Neural cell (in vitro differentiated cells): ENCODE measurements around the gene RBM20. TPM values are rescaled to one million over a fixed set of nuclear protein-coding genes. Genes with fewer than 3 reads are reported as not detected.

Experiments used
- H2AFZ ChIP-seq: fragments of 200-600, 300-800 bp; sonication (generic), shearing (Covaris generic); 2 replicates; pipeline ENCODE4 v1.6.0; 2014; ENCODE audit warnings: low read depth, mild to moderate bottlenecking, antibody characterized with exemption, low read length, moderate library complexity
- H3F3A ChIP-seq: fragments of 200-600 bp; shearing (Covaris generic); 2 replicates; pipeline ENCODE4 v1.6.1; 2016; ENCODE audit warnings: mild to moderate bottlenecking, moderate library complexity, mixed read lengths, antibody characterized with exemption, low read length; ENCODE audit not compliant: insufficient read depth, poor library complexity, severe bottlenecking
- H3K27ac ChIP-seq: fragments of 200-600, 300-800 bp; sonication (generic), shearing (Covaris generic); 2 replicates; pipeline ENCODE4 v1.5.1; 2014; ENCODE audit warnings: mild to moderate bottlenecking, low read length, moderate library complexity
- H3K27me3 ChIP-seq: fragments of 300-800, 200-600 bp; sonication (generic), shearing (Covaris generic); 2 replicates; pipeline ENCODE4 v1.6.0; 2014; ENCODE audit warnings: mild to moderate bottlenecking, low read depth, low read length, moderate library complexity; ENCODE audit not compliant: insufficient read depth
- H3K36me3 ChIP-seq: fragments of 300-800, 200-600 bp; sonication (generic), shearing (Covaris generic); 2 replicates; pipeline ENCODE4 v1.5.1; 2014; ENCODE audit warnings: mild to moderate bottlenecking, antibody characterized with exemption, low read length, moderate library complexity; ENCODE audit not compliant: insufficient read depth
- H3K4me2 ChIP-seq: fragments of 300-800, 200-600 bp; sonication (generic), shearing (Covaris generic); 2 replicates; pipeline ENCODE4 v1.6.0; 2014; ENCODE audit warnings: mild to moderate bottlenecking, low read length
- H3K4me3 ChIP-seq: fragments of 300-800, 200-600 bp; sonication (generic), shearing (Covaris generic); 2 replicates; pipeline ENCODE4 v1.5.1; 2014; ENCODE audit warnings: mild to moderate bottlenecking, low read length, moderate library complexity
- H3K79me2 ChIP-seq: fragments of 200-600 bp; shearing (Covaris generic); replicated peaks from 2 replicates; pipeline ENCODE4 v1.6.0; 2014; ENCODE audit warnings: mild to moderate bottlenecking, low read length, moderate library complexity; ENCODE audit not compliant: insufficient read depth
- H3K9ac ChIP-seq: fragments of 300-800, 200-600 bp; sonication (generic), shearing (Covaris generic); 2 replicates; pipeline ENCODE4 v1.6.1; 2016; ENCODE audit warnings: mild to moderate bottlenecking, low read length, mixed read lengths
- H3K9me2 ChIP-seq: fragments of 200-600 bp; shearing (Covaris generic); 2 replicates; pipeline ENCODE4 v1.6.1; 2016; ENCODE audit warnings: mild to moderate bottlenecking, low read length, mixed read lengths; ENCODE audit not compliant: insufficient read depth
- H3K9me3 ChIP-seq: fragments of 200-600, 300-800 bp; sonication (generic), shearing (Covaris generic); 2 replicates; pipeline ENCODE4 v1.6.1; 2016; ENCODE audit warnings: mild to moderate bottlenecking, mixed run types, low read length, moderate library complexity, mixed read lengths
- H4K20me1 ChIP-seq: fragments of 200-600 bp; shearing (Covaris generic); 2 replicates; pipeline ENCODE4 v1.6.1; 2016; ENCODE audit warnings: mild to moderate bottlenecking, mixed run types; ENCODE audit not compliant: insufficient read depth
- CTCF ChIP-seq: fragments of 450-650 bp; IDR thresholded peaks from 2 replicates; pipeline ENCODE4 v1.5.1; 2014; ENCODE audit warnings: antibody characterized with exemption, mild to moderate bottlenecking, moderate library complexity; ENCODE audit not compliant: poor library complexity, severe bottlenecking
- EP300 ChIP-seq: fragments of 450-650 bp; conservative IDR thresholded peaks from 2 replicates; pipeline ENCODE4 v1.6.1; 2014; ENCODE audit warnings: antibody characterized with exemption, mild to moderate bottlenecking, moderate library complexity; ENCODE audit not compliant: poor library complexity, severe bottlenecking
- EZH2 ChIP-seq: fragments of 200-600, 300-800 bp; shearing (Covaris generic), sonication (generic); IDR thresholded peaks from 2 replicates; pipeline ENCODE4 v1.6.1; 2014; ENCODE audit warnings: antibody characterized with exemption, low read length, borderline replicate concordance, mild to moderate bottlenecking; ENCODE audit not compliant: insufficient read depth, poor library complexity, severe bottlenecking
- MXI1 ChIP-seq: fragments of 450-650 bp; conservative IDR thresholded peaks from 2 replicates; pipeline ENCODE4 v1.6.1; 2014; ENCODE audit warnings: antibody characterized with exemption, mild to moderate bottlenecking; ENCODE audit not compliant: poor library complexity, severe bottlenecking
- POLR2AphosphoS5 ChIP-seq: IDR thresholded peaks from 2 replicates; pipeline ENCODE4 v1.6.1; 2012
- RAD21 ChIP-seq: fragments of 450-650 bp; conservative IDR thresholded peaks from 2 replicates; pipeline ENCODE4 v1.6.1; 2014; ENCODE audit warnings: antibody characterized with exemption, mild to moderate bottlenecking, moderate library complexity
- SMC3 ChIP-seq: fragments of 450-650 bp; conservative IDR thresholded peaks from 2 replicates; pipeline ENCODE4 v1.6.1; 2014; ENCODE audit warnings: antibody characterized with exemption, mild to moderate bottlenecking, moderate library complexity; ENCODE audit not compliant: poor library complexity
- TAF1 ChIP-seq: IDR thresholded peaks from 2 replicates; pipeline ENCODE4 v1.6.1; 2012; ENCODE audit warnings: low read depth
- polyA plus RNA-seq: library from polyadenylated mRNA; depleted of rRNA; stranded (reverse); fragments of >200 nt; gene quantifications from 2 replicates; pipeline ENCODE4 v1.2.3, GENCODE V29; 2014
- TF ChIP-seq, protein P1 (sequence below): IDR thresholded peaks from 2 replicates; pipeline ENCODE4 v1.6.1; 2012; ENCODE audit warnings: borderline replicate concordance

The RBM20 gene
- polyA plus RNA-seq, 1 donor from 2014 or later: 0.07 TPM

GRCh38 chr10:110834629-110835301, 190.6 kb downstream of the RBM20 start:
- Histone ChIP-seq H4K20me1 (no peaks in the 10 kb centered on the region), H3K27me3 (no peaks in the 10 kb centered on the region), H3K9me3 (no peaks in the 10 kb centered on the region), H3F3A (no peaks in the 10 kb centered on the region), H3K9ac (no peak overlapping the region), H2AFZ (no peak overlapping the region), H3K27ac (no peak overlapping the region), H3K36me3 (no peaks in the 10 kb centered on the region), H3K4me2 (no peak overlapping the region), H3K4me3 (no peak overlapping the region), H3K79me2 (no peaks in the 10 kb centered on the region), H3K9me2 (no peaks in the 10 kb centered on the region)
- TF ChIP-seq TAF1: no peak
- no peak for TF ChIP-seq MXI1
- no peak for TF ChIP-seq SMC3
- TF ChIP-seq EP300: no peak
- TF ChIP-seq EZH2: no peak
- TF ChIP-seq, protein P1, sequence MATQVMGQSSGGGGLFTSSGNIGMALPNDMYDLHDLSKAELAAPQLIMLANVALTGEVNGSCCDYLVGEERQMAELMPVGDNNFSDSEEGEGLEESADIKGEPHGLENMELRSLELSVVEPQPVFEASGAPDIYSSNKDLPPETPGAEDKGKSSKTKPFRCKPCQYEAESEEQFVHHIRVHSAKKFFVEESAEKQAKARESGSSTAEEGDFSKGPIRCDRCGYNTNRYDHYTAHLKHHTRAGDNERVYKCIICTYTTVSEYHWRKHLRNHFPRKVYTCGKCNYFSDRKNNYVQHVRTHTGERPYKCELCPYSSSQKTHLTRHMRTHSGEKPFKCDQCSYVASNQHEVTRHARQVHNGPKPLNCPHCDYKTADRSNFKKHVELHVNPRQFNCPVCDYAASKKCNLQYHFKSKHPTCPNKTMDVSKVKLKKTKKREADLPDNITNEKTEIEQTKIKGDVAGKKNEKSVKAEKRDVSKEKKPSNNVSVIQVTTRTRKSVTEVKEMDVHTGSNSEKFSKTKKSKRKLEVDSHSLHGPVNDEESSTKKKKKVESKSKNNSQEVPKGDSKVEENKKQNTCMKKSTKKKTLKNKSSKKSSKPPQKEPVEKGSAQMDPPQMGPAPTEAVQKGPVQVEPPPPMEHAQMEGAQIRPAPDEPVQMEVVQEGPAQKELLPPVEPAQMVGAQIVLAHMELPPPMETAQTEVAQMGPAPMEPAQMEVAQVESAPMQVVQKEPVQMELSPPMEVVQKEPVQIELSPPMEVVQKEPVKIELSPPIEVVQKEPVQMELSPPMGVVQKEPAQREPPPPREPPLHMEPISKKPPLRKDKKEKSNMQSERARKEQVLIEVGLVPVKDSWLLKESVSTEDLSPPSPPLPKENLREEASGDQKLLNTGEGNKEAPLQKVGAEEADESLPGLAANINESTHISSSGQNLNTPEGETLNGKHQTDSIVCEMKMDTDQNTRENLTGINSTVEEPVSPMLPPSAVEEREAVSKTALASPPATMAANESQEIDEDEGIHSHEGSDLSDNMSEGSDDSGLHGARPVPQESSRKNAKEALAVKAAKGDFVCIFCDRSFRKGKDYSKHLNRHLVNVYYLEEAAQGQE: no peak
- no peak for TF ChIP-seq RAD21
- no peak for TF ChIP-seq POLR2AphosphoS5
- no peak for TF ChIP-seq CTCF

DNA sequence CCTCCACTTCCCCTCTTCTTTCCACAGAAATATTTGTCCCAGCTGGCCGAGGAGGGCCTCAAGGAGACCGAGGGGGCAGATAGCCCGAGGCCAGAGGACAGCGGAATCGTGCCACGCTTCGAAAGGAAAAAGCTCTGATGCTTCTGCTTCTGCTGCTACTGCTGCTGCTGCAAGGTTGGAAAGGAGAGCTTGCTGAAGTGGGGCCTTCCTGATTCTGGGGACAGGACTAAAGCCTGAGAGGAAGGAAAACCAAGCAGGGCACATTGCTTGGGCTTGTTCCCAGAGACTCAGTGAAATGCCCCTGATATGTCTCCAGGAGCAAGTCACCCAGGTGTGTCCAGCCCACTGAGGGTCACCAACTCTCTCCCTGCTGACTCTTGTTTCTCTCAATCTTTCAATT, 191.7 kb downstream of the RBM20 start:
- H3K79me2 ChIP-seq: no peaks in the 10 kb centered on the region
- no peaks in the 10 kb centered on the region for H4K20me1 ChIP-seq
- no peak overlapping the region for H3K27ac ChIP-seq
- no peaks in the 10 kb centered on the region for H3F3A ChIP-seq
- H3K4me2 ChIP-seq: no peak overlapping the region
- H3K36me3 ChIP-seq: no peaks in the 10 kb centered on the region
- H3K27me3 ChIP-seq: no peaks in the 10 kb centered on the region
- no peaks in the 10 kb centered on the region for H3K9me3 ChIP-seq
- no peak overlapping the region for H3K9ac ChIP-seq
- H2AFZ ChIP-seq: no peak overlapping the region
- TF ChIP-seq EP300 (no peak), POLR2AphosphoS5 (no peak), CTCF (no peak), EZH2 (no peak), TAF1 (no peak), RAD21 (no peak), SMC3 (no peak), MXI1 (no peak)
- TF ChIP-seq, protein P1: no peak
- H3K9me2 ChIP-seq: no peaks in the 10 kb centered on the region
- H3K4me3 ChIP-seq: no peak overlapping the region
